A172 (cell line): Measurements from ENCODE around the gene PCBD2. TPM values are rescaled to one million over a fixed set of nuclear protein-coding genes. Genes with fewer than 3 reads are reported as not detected.

ENCODE experiments used
- DNase-seq: peaks from one replicate; pipeline ENCODE4 v3.0.0-alpha.2; 2015; ENCODE audit warnings: low spot score
- total RNA-seq: library from RNA; depleted of rRNA; stranded (reverse); fragments of >200 nt; shearing (Covaris generic); gene quantifications from 2 replicates; pipeline ENCODE4 v1.2.3, GENCODE V29; 2014; rRNA removed

The PCBD2 gene
- total RNA-seq, 1 experiment from 2014 or later = 5.5 TPM

GRCh38 chr5:135007749-135008363 lies 102.9 kb downstream of the PCBD2 start:
- no peak for DNase-seq

- DNase-seq = no peak
These were observed 103.6 kb downstream of the PCBD2 start for GRCh38 chr5:135008556-135008955.

- no peak for DNase-seq
These were observed 104.2 kb downstream of the PCBD2 start for GRCh38 chr5:135008981-135009735.

- no peak for DNase-seq
These were observed 105.0 kb downstream of the PCBD2 start for GRCh38 chr5:135009736-135010501.

GRCh38 chr5:135010502-135011354 lies 105.8 kb downstream of the PCBD2 start:
- DNase-seq = no peak

GRCh38 chr5:135011355-135012032 lies 106.6 kb downstream of the PCBD2 start:
- DNase-seq = no peak

GRCh38 chr5:135012033-135012588 lies 107.2 kb downstream of the PCBD2 start:
- DNase-seq = no peak

Other genes with a start within 250 kb of the PCBD2 start
- 37.8 and 45.5 TPM in 2 replicates for gene CAMLG, start 166.6 kb upstream of the PCBD2 start, total RNA-seq
- 37.8 and 41.8 TPM in 2 replicates for gene DDX46, start 146.4 kb upstream of the PCBD2 start, total RNA-seq
- gene C5orf24, start 59.2 kb upstream of the PCBD2 start, total RNA-seq = 48.6 and 56.3 TPM in 2 replicates
- gene TXNDC15, start 30.8 kb upstream of the PCBD2 start, total RNA-seq = 109 and 130 TPM in 2 replicates
- gene CATSPER3, start 62.8 kb downstream of the PCBD2 start, total RNA-seq = not detected in 2 replicates
- gene PITX1, start 129.1 kb downstream of the PCBD2 start, total RNA-seq = 43.7 and 49.3 TPM in 2 replicates